ENCODE measurements around the gene GRN. TPM values are rescaled to one million over a fixed set of nuclear protein-coding genes. Genes with fewer than 3 reads are reported as not detected.
"Not testable (repeated sequence)": the region's sequence is repeated elsewhere in the genome, so short reads cannot be mapped to it uniquely, and the experiment has no call there.

Gene GRN
- total RNA-seq, 3 donors from 2014 or later (not counting 1 experiment from before 2014, with no cell fraction given), result 42.4 to 69.8 (median 55.6) TPM

GRCh38 chr17:44327715-44328449, 17.2 kb upstream of the GRN start:
- intact Hi-C loops (cut with micrococcal nuclease), result loop anchor here (2.0 to 5.0 kb wide), 2 partner anchors 187 to 206 kb away; partner anchors contain the start of genes HDAC5 and HROB
- no peak overlapping the region for H3K27ac ChIP-seq (ENCODE audit: low read length)
- 83% methylated on average over 6 of the region's 7 CpGs for WGBS (ENCODE audit: insufficient coverage)
- Mint-ChIP-seq H3K36me3 (no peaks in the 10 kb centered on the region), H3K27me3 (ENCODE audit: low read depth in 2 of 2) (no peaks in the 10 kb centered on the region), H3K4me1 (peaks cover 6 to 27% of the 10 kb centered on the region in 2 donors), H3K27ac (no peak overlapping the region), H3K9me3 (no peaks in the 10 kb centered on the region), H3K4me3 (peak overlapping the region; percentile 13)
- no peak overlapping the region for H3K4me3 ChIP-seq (ENCODE audit: low read length)
- ATAC-seq (no peak), DNase-seq (no peak)
- H3K9me3 ChIP-seq (ENCODE audit: control insufficient read depth, insufficient read depth, low read length), result no peaks in the 10 kb centered on the region
- TF ChIP-seq, protein P1, sequence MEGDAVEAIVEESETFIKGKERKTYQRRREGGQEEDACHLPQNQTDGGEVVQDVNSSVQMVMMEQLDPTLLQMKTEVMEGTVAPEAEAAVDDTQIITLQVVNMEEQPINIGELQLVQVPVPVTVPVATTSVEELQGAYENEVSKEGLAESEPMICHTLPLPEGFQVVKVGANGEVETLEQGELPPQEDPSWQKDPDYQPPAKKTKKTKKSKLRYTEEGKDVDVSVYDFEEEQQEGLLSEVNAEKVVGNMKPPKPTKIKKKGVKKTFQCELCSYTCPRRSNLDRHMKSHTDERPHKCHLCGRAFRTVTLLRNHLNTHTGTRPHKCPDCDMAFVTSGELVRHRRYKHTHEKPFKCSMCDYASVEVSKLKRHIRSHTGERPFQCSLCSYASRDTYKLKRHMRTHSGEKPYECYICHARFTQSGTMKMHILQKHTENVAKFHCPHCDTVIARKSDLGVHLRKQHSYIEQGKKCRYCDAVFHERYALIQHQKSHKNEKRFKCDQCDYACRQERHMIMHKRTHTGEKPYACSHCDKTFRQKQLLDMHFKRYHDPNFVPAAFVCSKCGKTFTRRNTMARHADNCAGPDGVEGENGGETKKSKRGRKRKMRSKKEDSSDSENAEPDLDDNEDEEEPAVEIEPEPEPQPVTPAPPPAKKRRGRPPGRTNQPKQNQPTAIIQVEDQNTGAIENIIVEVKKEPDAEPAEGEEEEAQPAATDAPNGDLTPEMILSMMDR (IDR thresholded peaks at IDR 0.05), result no peak
- no peaks in the 10 kb centered on the region for H3K27me3 ChIP-seq (ENCODE audit: control insufficient read depth, insufficient read depth, low read length)
- H3K36me3 ChIP-seq (ENCODE audit: control insufficient read depth, insufficient read depth, low read length), result no peaks in the 10 kb centered on the region
- H3K4me1 ChIP-seq (ENCODE audit: control insufficient read depth, insufficient read depth, low read length), result peaks cover 45% of the 10 kb centered on the region

DNA sequence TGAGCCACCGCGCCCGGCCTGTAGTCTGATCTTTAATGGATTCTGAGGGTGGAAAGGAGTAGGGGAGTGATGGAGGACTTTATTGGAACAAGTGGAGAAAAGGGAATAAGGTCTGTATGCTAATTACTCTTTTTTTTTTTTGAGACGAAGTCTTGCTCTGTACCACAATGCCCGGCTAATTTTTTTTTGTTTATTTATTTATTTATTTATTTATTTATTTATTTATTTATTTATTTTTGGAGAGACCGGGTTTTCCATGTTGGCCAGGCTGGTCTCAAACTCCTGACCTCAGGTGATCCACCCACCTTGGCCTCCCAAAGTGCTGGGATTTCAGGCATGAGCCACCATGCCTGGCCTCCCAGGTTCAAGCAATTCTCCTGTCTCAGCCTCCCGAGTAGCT, 15.6 kb upstream of the GRN start:
- not testable (repeated sequence) for DNase-seq; H3K36me3 ChIP-seq (ENCODE audit: control insufficient read depth, insufficient read depth, low read length); H3K9me3 ChIP-seq (ENCODE audit: control insufficient read depth, insufficient read depth, low read length); H3K4me3 Mint-ChIP-seq; H3K27me3 ChIP-seq (ENCODE audit: control insufficient read depth, insufficient read depth, low read length); H3K9me3 Mint-ChIP-seq; H3K27ac Mint-ChIP-seq; H3K36me3 Mint-ChIP-seq; ATAC-seq; H3K27me3 Mint-ChIP-seq (ENCODE audit: low read depth in 2 of 2); H3K27ac ChIP-seq (ENCODE audit: low read length); H3K4me3 ChIP-seq (ENCODE audit: low read length)
- intact Hi-C loops (cut with micrococcal nuclease), result loop anchor here (5.0 kb wide), 1 partner anchor 207 kb away; the partner anchor contains the start of gene HDAC5
- WGBS (ENCODE audit: insufficient coverage), result 97% methylated on average over 5 of the region's 7 CpGs
- H3K4me1 Mint-ChIP-seq, result peaks cover 6 to 17% of the 10 kb centered on the region in 2 donors
- H3K4me1 ChIP-seq (ENCODE audit: control insufficient read depth, insufficient read depth, low read length), result peaks cover 32% of the 10 kb centered on the region

- H3K9me3 ChIP-seq (ENCODE audit: control insufficient read depth, insufficient read depth, low read length); intact Hi-C loops (cut with micrococcal nuclease); H3K4me3 Mint-ChIP-seq; H3K9me3 Mint-ChIP-seq; ATAC-seq; H3K27me3 ChIP-seq (ENCODE audit: control insufficient read depth, insufficient read depth, low read length); H3K36me3 ChIP-seq (ENCODE audit: control insufficient read depth, insufficient read depth, low read length); H3K27ac ChIP-seq (ENCODE audit: low read length); H3K4me3 ChIP-seq (ENCODE audit: low read length); DNase-seq; H3K27ac Mint-ChIP-seq; H3K27me3 Mint-ChIP-seq (ENCODE audit: low read depth in 2 of 2); H3K36me3 Mint-ChIP-seq: not testable (repeated sequence)
- peaks cover 30% of the 10 kb centered on the region for H3K4me1 ChIP-seq (ENCODE audit: control insufficient read depth, insufficient read depth, low read length)
- peaks cover 6 to 13% of the 10 kb centered on the region in 2 donors for H3K4me1 Mint-ChIP-seq
- WGBS (ENCODE audit: insufficient coverage), result 88% methylated on average over 4 of the region's 5 CpGs
Measured at GRCh38 chr17:44330263-44330662, 14.8 kb upstream of the GRN start.

- Mint-ChIP-seq H3K27me3 (ENCODE audit: low read depth in 2 of 2) (no peaks in the 10 kb centered on the region), H3K36me3 (no peaks in the 10 kb centered on the region), H3K4me3 (no peak overlapping the region), H3K27ac (no peak overlapping the region), H3K4me1 (peaks cover 6 to 10% of the 10 kb centered on the region in 2 donors), H3K9me3 (no peaks in the 10 kb centered on the region)
- Histone ChIP-seq H3K36me3 (ENCODE audit: control insufficient read depth, insufficient read depth, low read length) (no peaks in the 10 kb centered on the region), H3K27me3 (ENCODE audit: control insufficient read depth, insufficient read depth, low read length) (no peaks in the 10 kb centered on the region), H3K4me3 (ENCODE audit: low read length) (no peak overlapping the region), H3K27ac (ENCODE audit: low read length) (no peak overlapping the region), H3K4me1 (ENCODE audit: control insufficient read depth, insufficient read depth, low read length) (peaks cover 20% of the 10 kb centered on the region), H3K9me3 (ENCODE audit: control insufficient read depth, insufficient read depth, low read length) (no peaks in the 10 kb centered on the region)
- TF ChIP-seq, protein P1 (IDR thresholded peaks at IDR 0.05), result peak; percentile 81
- WGBS (ENCODE audit: insufficient coverage), result 15% methylated on average over 7 of the region's 7 CpGs
- intact Hi-C loops (cut with micrococcal nuclease), result loop anchor here (1.0 kb wide), 1 partner anchor 121 kb away; no protein-coding TSS in a partner anchor
- ATAC-seq (peak; percentile 39 to 56 (median 47)), DNase-seq (peak; percentile 57 to 88)
Measured at GRCh38 chr17:44331249-44331760, 13.8 kb upstream of the GRN start.

All from natural killer cell (primary cell).